HEK293T (cell line): ENCODE results near the gene NHSL1.

Source experiments
- BHLHE40 ChIP-seq: fragments of 450-650 bp; IDR thresholded peaks from 2 replicates; pipeline ENCODE4 v1.6.1; 2016; ENCODE audit warnings: mild to moderate bottlenecking, moderate library complexity, borderline replicate concordance
- CTBP1 ChIP-seq: fragments of 450-650 bp; IDR thresholded peaks from 2 replicates; pipeline ENCODE4 v1.6.1; 2016; ENCODE audit warnings: borderline replicate concordance
- ELF4 ChIP-seq: fragments of 450-650 bp; IDR thresholded peaks from 2 replicates; pipeline ENCODE4 v1.6.1; 2017; ENCODE audit warnings: antibody characterized with exemption
- FOXK2 ChIP-seq: fragments of 450-650 bp; IDR thresholded peaks from 2 replicates; pipeline ENCODE4 v1.6.1; 2016; ENCODE audit warnings: mild to moderate bottlenecking
- FOXM1 ChIP-seq: fragments of 450-650 bp; IDR thresholded peaks from 2 replicates; pipeline ENCODE4 v1.6.1; 2017; ENCODE audit warnings: mild to moderate bottlenecking, borderline replicate concordance
- HDGF ChIP-seq: fragments of 450-650 bp; IDR thresholded peaks from 2 replicates; pipeline ENCODE4 v1.6.1; 2017; ENCODE audit warnings: antibody characterized with exemption, borderline replicate concordance
- L3MBTL2 ChIP-seq: fragments of 450-650 bp; conservative IDR thresholded peaks from 2 replicates; pipeline ENCODE4 v1.6.1; 2016; ENCODE audit warnings: mild to moderate bottlenecking
- NFRKB ChIP-seq: fragments of 450-650 bp; IDR thresholded peaks from 2 replicates; pipeline ENCODE4 v1.6.1; 2016; ENCODE audit warnings: mild to moderate bottlenecking, moderate library complexity
- SP1 ChIP-seq: fragments of 450-650 bp; IDR thresholded peaks from 2 replicates; pipeline ENCODE4 v1.6.1; 2017
- SUZ12 ChIP-seq: fragments of 450-650 bp; IDR thresholded peaks from 2 replicates; pipeline ENCODE4 v1.6.1; 2016; ENCODE audit warnings: mild to moderate bottlenecking
- ZNF384 ChIP-seq: fragments of 450-650 bp; IDR thresholded peaks from 2 replicates; pipeline ENCODE4 v1.6.1; 2016

DNA sequence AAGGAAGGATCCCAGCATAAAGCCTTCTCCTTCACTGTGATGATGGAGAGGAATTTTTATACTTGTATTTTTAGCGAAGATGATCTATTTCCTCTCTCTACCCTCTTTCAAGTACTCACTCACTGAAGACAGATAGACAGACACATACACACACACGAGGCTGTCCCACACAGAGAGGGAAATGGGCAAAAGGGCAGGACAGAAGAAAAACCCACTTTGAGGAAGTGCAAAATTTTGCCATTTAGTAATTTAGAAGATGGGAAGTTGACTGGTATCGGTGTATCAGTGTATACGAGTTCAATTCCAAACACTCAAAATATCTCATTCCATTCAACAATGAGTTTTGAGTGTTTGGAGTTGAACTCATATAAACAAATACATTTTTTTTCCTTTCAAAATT lies 64.4 kb downstream of the NHSL1 start:
- TF ChIP-seq SP1 (no peak), CTBP1 (no peak), FOXM1 (no peak), ZNF384 (no peak), SUZ12 (no peak), BHLHE40 (no peak), ELF4 (no peak), FOXK2 (no peak), NFRKB (no peak), L3MBTL2 (no peak), HDGF (no peak)
